HG03432 (cell line): ENCODE results near the gene CREBRF.
A peak's percentile ranks its signal among the peaks of the same experiment; 100 is the strongest.
"Not testable (repeated sequence)": the region's sequence is repeated elsewhere in the genome, so short reads cannot be mapped to it uniquely, and the experiment has no call there.

Source experiments
- ATAC-seq: cut with Tn5 transposase; IDR thresholded peaks from one replicate; pipeline ENCODE4 v1.9.1; 2021; ENCODE audit warnings: mild to moderate bottlenecking, moderate library complexity; ENCODE audit not compliant: unreplicated experiment

Gene CREBRF

DNA sequence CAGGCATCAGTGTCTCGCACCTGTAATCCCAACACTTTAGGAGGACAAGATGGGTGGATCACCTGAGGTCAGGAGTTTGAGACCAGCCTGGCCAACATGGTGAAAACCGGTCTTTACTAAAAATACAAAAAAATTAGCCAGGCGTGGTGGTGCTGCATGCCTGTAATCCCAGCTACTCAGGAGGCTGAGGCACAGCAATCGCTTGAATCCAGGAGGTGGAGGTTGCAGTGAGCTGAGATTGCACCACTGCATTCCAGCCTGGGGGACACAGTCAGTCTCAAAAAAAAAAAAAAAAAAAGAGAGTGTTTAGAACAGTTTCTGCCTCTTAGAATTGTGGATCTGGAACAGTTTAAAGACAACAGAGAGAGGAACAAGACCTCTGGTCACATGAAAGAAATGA lies 20.3 kb downstream of the CREBRF start:
- ATAC-seq = not testable (repeated sequence)

DNA sequence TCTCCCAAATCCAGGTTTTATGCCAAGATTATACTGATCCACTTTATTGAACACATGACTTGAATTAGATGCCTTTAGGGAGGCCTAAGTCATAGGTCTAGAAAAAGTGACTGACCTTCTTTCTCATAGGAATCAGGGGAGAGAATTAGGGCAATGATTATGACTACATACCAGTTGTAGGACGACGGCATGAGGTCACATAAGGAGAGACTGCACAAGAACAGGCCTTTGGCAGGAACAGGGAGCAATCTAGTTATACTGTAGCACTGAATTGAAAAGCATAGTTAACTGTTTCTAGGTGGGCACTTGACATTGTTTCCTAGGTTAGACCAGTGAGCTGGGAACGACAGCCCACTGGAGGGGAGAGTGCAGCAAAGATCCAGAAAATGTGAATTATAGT lies 22.7 kb downstream of the CREBRF start:
- no peak for ATAC-seq

DNA sequence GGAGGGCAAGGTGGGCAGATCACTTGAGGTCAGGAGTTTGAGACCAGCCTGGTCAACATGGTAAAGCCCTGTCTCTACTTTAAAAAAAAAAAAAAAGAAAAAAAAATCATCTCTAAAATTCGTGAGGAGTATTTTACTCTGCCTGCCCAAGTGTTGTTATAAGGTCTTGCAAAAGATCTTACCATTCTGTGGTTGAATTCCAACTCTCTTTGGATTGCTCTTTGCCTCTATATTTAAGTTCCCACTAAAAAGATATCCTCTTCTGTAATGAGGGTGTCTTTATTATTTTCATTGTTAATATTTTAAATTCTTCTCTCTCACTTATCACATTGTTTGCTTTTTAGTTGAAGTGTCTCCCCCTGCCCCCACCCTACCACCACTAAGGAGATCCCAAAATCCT lies 33.4 kb downstream of the CREBRF start:
- ATAC-seq = no peak

DNA sequence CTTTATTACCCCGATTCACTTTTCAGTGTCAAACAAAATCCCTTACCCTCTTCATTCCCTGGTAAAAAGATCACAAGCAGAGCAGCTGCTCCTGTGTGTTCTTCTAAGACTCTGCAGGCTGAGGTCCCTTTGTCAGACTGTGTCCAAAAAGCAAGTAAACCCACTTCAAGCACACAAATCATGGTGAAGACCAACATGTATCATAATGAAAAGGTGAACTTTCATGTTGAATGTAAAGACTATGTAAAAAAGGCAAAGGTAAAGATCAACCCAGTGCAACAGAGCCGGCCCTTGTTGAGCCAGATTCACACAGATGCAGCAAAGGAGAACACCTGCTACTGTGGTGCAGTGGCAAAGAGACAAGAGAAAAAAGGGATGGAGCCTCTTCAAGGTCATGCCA lies 34.5 kb downstream of the CREBRF start:
- no peak for ATAC-seq

DNA sequence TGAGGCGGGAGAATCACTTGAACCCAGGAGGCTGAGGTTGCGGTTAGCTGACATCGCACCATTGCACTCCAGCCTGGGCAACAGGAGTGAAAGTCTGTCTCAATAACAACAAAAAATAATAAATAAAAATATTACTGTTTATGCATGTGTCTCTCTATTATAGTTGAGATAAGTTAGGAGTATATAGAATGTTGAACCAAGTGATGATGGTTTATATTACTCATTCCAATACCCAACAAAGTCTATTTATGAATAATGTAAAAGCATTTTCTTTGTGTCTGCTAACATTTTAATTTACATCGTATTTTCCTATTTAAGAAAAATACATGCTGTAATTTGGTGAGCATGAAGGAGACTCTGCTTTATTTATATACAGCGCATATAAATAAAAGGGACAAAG lies 35.8 kb downstream of the CREBRF start:
- no peak for ATAC-seq

DNA sequence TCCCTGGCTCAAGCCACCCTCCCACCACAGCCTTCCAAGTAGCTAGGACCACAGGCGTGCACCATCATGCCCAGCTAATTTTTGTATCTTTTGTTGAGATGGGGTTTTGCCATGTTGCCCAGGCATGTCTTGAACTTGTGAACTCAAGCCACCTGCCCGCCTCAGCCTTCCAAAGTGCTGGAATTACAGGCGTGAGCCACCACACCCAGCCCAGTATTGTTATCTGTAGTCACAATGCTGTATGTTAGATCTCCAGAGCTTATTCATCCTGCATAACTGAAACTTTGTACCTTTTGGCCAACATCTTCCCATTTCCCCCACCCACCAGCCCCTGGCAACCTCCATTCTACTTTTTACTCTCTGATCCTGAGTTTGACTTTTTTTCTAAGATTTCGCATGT lies 37.5 kb downstream of the CREBRF start:
- ATAC-seq = no peak

DNA sequence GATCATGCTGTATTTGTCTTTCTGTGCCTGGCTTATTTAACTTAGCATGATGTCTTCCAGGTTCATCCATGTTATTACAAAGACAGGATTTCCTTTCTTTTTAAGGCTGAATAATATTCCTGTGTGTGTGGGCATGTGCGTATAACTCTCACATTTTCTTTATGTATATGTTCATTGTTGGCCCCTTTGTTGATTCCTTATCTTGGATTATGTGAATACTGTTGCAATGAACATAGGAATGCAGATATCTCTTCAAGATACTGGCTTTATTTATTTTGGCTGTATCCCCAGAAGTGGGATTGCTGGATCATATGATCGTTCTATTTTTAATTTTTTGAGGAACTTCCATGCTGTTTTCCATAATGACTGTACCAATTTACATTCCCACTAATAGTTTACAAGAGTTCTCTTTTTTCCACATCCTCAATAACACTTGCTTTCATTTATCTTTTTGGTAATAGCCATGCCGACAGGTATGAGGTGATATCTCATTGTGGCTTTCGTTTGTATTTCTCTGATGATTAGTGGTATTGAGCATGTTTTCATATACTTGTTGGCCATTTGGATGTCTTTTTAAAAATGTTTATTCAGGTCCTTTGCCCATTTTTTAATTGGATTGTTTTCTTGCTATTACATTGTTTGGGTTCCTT lies 38.0 kb downstream of the CREBRF start:
- ATAC-seq = no peak

DNA sequence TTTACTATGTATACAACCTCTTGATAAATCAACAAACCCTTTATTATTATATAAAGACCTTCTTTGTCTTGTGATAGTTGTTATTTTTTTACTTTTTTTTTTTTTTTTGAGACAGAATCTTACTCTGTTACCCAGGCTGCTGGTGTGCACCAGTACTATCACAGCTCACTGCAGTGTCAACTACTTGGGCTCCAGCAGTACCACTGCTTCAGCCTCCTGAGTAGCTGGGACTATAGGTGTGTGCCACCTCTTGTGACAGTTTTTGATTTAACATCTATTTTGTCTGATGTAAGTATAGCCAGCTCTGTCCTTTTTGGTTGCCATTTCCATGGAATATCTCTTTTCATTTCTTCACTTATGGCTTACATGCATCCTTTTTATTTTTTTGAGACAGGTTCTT lies 42.6 kb downstream of the CREBRF start:
- ATAC-seq = no peak

DNA sequence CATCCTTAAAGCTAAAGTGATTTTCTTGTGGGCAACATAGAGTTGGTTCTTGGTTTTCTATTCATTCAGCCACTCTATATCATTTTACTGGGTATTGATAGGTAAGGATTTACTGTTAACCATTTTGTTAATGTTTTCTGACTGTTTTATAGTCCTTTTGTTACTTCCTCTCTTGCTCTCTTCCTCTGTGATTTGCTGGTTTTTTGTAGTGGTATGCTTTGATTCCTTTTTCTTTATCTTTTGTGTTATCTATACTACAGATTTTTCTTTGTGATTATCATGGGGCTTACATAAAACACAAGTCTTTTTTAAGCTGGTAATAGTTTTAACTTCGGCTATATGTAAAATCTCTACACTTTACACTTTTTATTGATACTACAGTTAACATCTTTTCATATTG lies 43.3 kb downstream of the CREBRF start:
- no peak for ATAC-seq

DNA sequence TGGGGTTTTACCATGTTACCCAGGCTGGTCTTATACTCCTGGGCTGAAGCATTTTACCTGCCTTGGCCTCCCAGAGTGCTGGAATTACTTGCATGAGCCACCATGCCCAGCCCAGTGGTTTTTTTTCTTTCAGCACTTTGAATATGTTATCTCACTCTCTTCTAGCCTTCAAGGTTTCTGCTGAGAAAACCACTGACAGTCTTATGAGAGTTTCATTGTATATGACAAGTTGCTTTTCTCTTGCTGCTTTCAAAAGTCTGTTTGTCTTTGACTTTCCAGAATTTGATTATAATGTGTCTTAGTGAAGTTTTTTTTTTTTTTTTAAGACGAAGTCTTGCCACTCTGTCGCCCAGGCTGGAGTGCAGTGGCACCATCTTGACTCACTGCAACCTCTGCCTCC lies 45.1 kb downstream of the CREBRF start:
- no peak for ATAC-seq

DNA sequence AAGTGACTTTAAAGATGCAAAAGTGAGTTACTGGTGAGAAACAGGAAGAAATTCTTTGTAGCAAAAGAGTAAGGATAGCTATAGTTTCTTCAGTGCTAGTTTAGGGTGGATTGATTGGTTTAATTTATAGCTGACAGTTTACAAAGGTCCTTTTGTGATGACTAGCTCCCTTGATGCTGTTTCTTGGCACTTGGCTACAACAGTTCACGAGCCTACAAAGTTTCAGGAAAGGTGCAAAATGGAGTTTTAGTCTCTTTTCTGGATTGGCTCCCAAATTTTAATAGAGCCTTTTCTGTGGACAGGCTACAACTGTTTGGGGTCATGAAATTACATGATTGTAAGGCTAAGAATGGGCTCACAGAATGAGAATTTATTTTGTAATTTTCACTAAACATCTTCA lies 47.3 kb downstream of the CREBRF start:
- no peak for ATAC-seq

DNA sequence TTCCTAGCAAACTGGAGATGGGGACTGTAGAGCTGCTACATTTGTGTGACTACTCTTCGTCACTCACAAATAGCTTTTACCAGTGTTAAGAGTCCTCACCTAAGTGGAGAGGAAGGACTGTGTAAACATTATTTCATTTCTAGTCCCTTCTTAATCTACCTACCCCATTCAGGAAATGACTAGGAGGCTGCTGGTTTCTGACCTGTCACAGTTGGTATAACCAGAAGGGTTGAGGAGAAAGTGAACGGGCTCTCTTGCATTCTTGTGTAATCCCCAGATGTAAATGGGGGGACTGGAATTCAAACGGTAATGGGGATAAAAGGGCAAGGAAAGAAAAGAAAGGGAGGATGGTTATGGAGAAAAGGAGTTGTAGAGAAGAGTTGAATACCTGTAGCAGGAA lies 52.8 kb downstream of the CREBRF start:
- no peak for ATAC-seq

DNA sequence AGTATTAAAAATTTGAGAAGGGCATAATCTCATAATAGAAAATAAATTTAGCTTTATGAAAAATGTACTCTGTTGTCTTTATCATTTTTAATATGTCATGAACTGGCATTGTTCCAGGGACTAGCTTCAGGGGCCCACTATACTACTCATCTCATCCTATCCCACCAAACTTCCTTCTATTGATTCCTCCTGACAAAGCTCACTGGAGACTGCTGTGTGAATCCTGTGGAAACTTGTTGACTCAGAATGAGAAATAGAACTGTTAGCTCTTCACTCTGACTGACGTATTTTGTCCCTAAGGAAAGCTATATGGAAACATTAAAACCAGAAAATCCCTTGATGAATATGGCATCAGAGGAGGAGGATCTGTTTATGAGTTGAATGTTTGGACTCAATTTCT lies 58.4 kb downstream of the CREBRF start:
- no peak for ATAC-seq

DNA sequence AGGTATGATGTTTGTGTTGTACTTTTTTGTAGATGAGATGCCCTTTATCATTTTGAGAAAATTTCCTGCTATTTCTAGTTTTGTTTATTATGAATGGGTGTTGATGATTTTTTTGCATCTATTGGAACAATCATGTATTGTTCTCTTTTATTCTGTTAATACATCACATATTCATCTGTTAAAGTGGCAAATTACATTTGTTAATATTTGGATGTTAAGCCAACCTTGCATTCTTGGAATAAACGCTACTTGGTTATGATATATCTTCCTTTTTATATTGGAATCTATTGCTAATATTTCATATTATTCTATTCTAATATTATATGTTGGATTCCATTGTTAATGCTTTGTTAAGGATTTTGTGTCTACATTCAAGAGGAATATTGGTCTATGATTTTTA lies 63.6 kb downstream of the CREBRF start:
- no peak for ATAC-seq

DNA sequence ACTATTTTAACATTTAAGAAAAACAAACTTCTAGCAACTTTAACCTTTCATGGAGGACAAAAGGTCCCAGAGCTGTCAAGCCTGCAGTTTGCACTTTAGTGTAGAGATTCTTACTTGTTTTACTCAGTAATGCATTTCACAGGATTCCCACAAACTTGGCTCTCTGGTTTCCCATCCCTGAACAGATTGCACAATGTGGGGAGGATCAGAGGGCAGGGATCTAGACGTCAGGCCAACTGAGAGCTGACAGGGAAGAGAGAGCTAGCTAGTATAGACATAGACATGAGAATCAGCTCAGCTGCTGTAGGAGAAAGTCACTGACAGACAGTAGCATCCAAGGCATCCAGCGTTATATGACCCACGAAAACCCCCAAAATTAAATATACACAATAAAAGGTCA lies 67.3 kb downstream of the CREBRF start:
- ATAC-seq = no peak

DNA sequence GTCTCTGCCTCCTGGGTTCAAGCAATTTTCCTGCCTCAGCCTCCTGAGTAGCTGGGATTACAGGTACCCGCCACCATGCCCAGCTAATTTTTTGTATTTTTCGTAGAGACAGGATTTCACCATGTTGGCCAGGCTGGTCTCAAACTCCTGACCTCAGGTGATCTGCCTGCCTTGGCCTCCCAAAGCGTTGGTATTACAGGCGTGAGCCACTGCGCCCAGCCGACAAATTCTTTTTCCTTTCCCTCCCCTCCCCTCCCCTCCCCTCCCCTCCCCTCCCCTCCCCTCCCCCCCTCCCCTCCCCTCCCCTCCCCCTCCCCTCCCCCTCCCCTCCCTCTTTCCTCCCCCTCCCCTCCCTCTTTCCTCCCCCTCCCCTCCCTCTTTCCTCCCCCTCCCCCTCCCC lies 76.0 kb downstream of the CREBRF start:
- ATAC-seq = not testable (repeated sequence)

DNA sequence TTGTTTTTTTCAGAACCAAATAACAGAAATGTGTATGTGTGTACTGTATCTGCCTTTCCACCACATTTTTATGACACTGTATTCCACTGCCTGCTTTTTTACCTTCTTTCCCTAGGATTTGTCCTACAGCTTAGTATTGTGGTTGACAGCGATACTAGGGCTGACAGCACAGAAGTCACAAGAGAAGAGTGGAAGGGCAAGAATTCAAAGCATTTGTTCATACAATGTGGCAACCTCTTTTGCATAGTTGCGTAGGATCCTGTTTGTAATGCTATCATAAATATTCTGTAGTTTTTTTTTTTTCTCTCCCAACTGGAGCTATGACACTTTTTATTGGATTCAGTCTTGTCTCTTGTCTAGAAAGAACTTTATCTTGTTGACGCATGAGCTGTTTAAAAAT lies 82.6 kb downstream of the CREBRF start:
- ATAC-seq = no peak

DNA sequence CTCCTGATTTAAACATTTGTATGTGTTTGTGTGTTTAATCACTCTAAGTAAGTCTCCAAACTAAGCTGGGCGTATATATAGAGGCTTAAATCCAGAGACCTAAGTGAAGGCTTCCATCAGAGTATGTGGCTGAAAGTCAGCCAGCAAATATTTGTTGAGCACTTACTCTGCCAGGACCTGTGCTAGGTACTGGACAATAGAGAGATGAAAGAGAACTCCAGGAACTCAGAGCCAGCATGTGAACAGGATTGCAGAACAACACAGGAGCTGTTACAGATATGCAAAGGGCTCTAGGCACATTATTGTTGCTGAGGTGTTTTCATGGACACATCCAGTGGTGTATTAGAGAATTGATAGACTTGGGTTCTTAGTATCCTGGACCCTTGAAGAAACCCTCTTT lies 83.5 kb downstream of the CREBRF start:
- ATAC-seq = no peak

DNA sequence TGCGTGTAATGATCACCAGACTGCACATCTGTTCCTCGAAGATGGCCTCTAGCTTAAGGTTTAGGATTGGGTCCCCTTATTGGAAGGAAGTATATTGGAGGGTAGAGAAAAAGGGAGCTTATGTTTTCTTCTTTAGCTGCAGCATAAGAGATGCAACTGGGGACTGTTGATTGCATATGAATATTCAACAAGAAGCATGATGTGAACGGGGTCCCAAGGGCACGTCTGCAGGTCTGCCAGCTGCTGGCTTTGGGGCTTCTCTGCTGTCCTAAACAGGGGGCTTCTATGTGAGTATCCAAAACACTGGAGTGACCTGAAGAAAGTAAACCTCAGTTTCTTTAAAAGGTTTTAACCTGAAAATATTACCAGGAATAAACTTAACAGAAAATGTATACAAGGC lies 84.6 kb downstream of the CREBRF start:
- ATAC-seq = no peak

DNA sequence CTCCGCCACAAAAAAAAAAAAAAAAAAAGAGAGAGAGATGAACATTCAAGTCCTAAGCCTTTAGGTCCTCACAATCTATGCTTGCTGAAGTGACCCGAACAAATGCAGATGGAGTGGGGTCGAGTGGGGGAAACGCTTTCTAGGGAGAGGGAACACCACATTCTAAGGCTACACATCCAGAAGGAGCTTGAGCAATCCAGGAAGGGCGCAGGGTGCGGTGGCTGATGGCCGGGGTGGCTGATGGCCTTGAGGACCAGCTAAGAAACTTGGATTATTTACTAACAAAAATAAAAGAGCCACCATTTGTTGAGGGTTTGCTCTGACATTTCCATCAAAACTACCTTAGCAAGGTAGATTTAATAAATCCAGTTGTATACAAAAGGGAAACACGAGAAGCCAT lies 87.4 kb downstream of the CREBRF start:
- no peak for ATAC-seq

DNA sequence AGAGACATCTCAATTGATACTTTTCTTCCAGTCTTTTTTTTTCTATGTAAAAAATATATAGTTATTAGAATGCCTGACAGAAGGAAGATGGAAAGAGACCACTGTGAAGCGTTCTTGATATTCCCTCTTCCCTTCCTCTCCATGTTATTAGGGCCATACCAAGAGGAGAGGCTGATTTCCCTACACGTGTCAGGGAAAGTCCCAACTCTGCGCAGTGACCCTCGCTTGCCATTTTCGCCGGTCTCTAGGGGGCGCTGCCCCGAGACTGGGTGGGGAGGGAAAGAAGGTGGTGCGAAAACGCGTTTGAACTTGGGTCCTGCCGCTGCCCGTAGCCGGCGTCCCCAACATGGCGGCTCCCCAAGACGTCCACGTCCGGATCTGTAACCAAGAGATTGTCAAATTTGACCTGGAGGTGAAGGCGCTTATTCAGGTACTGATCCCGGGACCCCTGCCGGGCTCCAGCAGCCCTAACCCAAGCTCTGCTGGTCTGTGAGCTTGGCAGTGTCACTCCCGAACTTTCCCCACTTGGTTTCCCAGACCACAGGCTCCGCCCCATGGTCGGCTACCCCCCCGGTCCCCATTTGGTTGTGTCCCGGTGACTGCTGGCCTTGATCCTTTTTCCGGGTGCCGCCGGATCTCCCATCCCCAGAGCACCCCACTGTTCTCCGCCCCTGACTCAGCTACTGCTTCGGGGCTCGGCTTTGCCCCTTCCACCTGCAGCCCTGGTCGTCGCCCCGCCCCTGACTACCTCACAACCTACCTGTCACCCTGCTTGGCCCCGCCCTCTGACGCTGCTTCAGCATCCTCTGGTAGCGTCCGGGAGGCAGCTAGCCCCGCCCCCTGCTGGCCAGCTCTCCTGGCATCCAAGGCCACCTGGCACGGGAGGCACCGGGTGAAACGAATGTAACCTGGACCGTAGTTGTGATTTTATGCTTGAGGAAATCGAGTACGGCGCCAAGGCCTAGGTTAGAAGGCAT lies 88.3 kb downstream of the CREBRF start, which contains the start of gene BNIP1:
TSS of gene BNIP1 (plus strand) at position 332 of the 977 bp plus-strand sequence. CDS start at position 347, 15 bp downstream.
- peak; percentile 91 for ATAC-seq

DNA sequence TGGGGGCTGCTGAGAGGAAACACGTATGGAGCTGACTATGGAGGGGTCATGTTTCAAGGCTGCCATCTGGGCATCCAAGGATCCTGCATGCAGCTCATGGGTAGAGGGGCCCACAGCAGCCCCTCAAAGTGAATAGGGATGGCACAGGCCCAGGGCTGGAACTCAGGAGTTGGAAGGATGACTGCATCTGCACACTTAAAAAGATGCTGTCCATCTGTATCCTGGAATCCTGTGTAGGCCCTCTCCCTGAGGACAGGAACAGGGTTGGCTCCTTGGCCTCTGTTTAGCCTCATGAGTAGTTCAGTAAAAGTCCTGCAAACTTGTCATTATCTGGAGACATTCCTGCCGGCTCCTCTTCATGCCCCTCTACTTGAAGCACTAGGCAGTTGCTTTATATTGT lies 92.2 kb downstream of the CREBRF start:
- no peak for ATAC-seq
